K562 (cell line): ENCODE data around the gene TNNT1. TPM values are rescaled to one million over a fixed set of nuclear protein-coding genes. Genes with fewer than 3 reads are reported as not detected.
A peak's percentile ranks its signal among the peaks of the same experiment; 100 is the strongest.

Experiments
- GABPB1 ChIP-seq: sonication (generic); formaldehyde crosslinking; IDR thresholded peaks from 2 replicates; pipeline ENCODE4 v1.8.0; 2022; ENCODE audit warnings: mild to moderate bottlenecking, missing genetic modification reagents
- MAFG ChIP-seq: fragments of 450-650 bp; conservative IDR thresholded peaks from 2 replicates; pipeline ENCODE4 v1.6.1; 2016; ENCODE audit warnings: missing genetic modification characterization, missing compliant biosample characterization
- NFE2L1 ChIP-seq: fragments of 450-650 bp; IDR thresholded peaks from 2 replicates; pipeline ENCODE4 v1.6.1; 2016; ENCODE audit warnings: missing genetic modification characterization, low read depth, mild to moderate bottlenecking, missing compliant biosample characterization, moderate library complexity, borderline replicate concordance
- POLR2A ChIP-seq: fragments of 450-650 bp; conservative IDR thresholded peaks from 2 replicates; pipeline ENCODE4 v1.6.1; 2016
- TGIF2 ChIP-seq: sonication (generic); formaldehyde crosslinking; IDR thresholded peaks from 2 replicates; pipeline ENCODE4 v1.8.1; 2022; ENCODE audit warnings: mild to moderate bottlenecking, missing genetic modification reagents, moderate library complexity
- ZBTB7A ChIP-seq: IDR thresholded peaks from 2 replicates; pipeline ENCODE4 v1.6.1; 2011; ENCODE audit warnings: low read depth, mild to moderate bottlenecking, low read length, moderate library complexity, borderline replicate concordance; ENCODE audit not compliant: control insufficient read depth
- ZNF707 ChIP-seq: fragments of 250-450 bp; sonication (Bioruptor Pico); conservative IDR thresholded peaks from 2 replicates; pipeline ENCODE4 v1.8.0; 2022; ENCODE audit warnings: inconsistent platforms, mild to moderate bottlenecking, moderate library complexity
- polyA plus RNA-seq, 8 experiments: library from polyadenylated mRNA; depleted of rRNA in 4 of 8; stranded (reverse) in 5 of 8; unstranded in 3 of 8; fragments of >200 nt; fragmentation: Nextera tagmentation in 2 of 8; fragmentation: Illumina TruSeq in 1 of 8; extraction: Ambion mirVana in 2 of 8; extraction: Trizol in 1 of 8; gene quantifications; 2 replicates each; pipeline versions ENCODE4 v1.2.1 to v1.2.3, GENCODE V29; 2011 to 2014; ENCODE audit warnings: inconsistent platforms in 1 of 8, missing spikeins in 1 of 8
- total RNA-seq, 7 experiments: library from RNA; depleted of rRNA in 6 of 7; stranded (reverse); fragments of >200 nt in 6 of 7; fragmentation: Illumina TruSeq in 2 of 7; extraction: Trizol in 2 of 7; gene quantifications; 2 replicates each; pipeline versions ENCODE4 v1.2.1 to v1.2.3, GENCODE V29; 2011 to 2021; ENCODE audit warnings: low replicate concordance in 1 of 7
- TF ChIP-seq, protein P1 (sequence below): fragments of 250-450 bp; sonication (Bioruptor Pico); IDR thresholded peaks from 2 replicates; pipeline ENCODE4 v1.4.0; 2020
- TF ChIP-seq, protein P2 (sequence below): fragments of 450-650 bp; IDR thresholded peaks from 2 replicates; pipeline ENCODE4 v1.6.1; 2016; ENCODE audit warnings: borderline replicate concordance
- TF ChIP-seq, protein P3 (sequence below): sonication (generic); formaldehyde crosslinking; IDR thresholded peaks from 2 replicates; pipeline ENCODE4 v1.8.0; 2022; ENCODE audit warnings: mild to moderate bottlenecking, low read depth, missing genetic modification reagents
- TF ChIP-seq, protein P4 (sequence below): IDR thresholded peaks from 2 replicates; pipeline ENCODE4 v1.6.1; 2011; ENCODE audit not compliant: insufficient read length; ENCODE audit errors: extremely low read depth
- TF ChIP-seq, protein P5 (sequence below): fragments of 200-800 bp; sonication (Bioruptor generic); IDR thresholded peaks from 2 replicates; pipeline ENCODE4 v1.6.1; 2017; ENCODE audit warnings: missing genetic modification characterization, missing compliant biosample characterization
- TF ChIP-seq, protein P6 (sequence below): fragments of 450-650 bp; IDR thresholded peaks from 2 replicates; pipeline ENCODE4 v1.6.1; 2016; ENCODE audit warnings: missing biosample characterization, missing genetic modification characterization

The TNNT1 gene
- total and polyA plus RNA-seq, 9 of the 15 experiments (the other 6 are each of a cell fraction or from before 2014, with no cell fraction given), result 31.8 to 390 (median 227) TPM

DNA sequence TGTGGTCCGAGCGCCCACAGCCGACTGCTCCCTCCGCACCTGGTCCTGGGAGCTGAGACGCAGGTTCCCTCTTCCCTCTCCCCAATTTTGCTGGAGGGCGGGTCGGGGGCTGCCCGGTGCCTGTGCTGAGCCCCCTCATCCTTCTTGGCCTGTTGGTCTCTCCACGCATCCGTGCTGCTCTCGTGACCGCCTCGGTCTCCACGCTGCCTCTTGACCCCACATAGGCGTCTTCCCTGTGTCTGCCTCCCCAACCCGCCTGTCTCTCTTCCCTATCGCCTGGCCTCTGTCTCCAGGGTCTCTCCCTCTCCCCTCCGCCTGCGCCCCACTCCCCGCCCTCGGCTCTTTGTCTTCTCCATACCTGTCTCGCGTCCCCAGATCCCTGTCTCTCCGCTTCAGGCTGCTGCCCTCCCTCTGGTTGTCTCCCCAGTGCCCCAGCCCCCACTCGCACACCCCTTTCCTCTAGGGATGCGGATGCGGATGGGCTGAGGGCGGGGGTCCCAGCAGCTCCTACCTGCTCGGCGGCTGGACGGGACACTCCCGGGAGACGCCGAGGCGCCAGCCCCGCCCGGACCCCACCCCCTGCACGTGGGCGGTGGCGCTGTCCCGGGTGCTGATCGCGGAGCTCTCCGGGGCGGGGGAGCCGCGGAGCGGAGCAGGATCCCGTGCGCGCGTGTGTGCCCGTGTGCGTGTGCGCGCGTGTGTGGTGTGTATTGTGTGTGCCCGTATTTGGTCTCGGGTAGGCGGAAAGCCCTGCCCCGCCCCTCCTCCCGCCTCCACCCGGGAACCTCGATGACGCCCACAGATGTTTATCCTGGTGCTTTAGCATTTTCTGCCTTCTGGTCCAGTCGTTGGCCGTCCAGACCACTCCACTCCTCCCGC is 30.8 kb upstream of the TNNT1 start, which contains the start of gene SYT5 (continued):
- TF ChIP-seq, protein P1, sequence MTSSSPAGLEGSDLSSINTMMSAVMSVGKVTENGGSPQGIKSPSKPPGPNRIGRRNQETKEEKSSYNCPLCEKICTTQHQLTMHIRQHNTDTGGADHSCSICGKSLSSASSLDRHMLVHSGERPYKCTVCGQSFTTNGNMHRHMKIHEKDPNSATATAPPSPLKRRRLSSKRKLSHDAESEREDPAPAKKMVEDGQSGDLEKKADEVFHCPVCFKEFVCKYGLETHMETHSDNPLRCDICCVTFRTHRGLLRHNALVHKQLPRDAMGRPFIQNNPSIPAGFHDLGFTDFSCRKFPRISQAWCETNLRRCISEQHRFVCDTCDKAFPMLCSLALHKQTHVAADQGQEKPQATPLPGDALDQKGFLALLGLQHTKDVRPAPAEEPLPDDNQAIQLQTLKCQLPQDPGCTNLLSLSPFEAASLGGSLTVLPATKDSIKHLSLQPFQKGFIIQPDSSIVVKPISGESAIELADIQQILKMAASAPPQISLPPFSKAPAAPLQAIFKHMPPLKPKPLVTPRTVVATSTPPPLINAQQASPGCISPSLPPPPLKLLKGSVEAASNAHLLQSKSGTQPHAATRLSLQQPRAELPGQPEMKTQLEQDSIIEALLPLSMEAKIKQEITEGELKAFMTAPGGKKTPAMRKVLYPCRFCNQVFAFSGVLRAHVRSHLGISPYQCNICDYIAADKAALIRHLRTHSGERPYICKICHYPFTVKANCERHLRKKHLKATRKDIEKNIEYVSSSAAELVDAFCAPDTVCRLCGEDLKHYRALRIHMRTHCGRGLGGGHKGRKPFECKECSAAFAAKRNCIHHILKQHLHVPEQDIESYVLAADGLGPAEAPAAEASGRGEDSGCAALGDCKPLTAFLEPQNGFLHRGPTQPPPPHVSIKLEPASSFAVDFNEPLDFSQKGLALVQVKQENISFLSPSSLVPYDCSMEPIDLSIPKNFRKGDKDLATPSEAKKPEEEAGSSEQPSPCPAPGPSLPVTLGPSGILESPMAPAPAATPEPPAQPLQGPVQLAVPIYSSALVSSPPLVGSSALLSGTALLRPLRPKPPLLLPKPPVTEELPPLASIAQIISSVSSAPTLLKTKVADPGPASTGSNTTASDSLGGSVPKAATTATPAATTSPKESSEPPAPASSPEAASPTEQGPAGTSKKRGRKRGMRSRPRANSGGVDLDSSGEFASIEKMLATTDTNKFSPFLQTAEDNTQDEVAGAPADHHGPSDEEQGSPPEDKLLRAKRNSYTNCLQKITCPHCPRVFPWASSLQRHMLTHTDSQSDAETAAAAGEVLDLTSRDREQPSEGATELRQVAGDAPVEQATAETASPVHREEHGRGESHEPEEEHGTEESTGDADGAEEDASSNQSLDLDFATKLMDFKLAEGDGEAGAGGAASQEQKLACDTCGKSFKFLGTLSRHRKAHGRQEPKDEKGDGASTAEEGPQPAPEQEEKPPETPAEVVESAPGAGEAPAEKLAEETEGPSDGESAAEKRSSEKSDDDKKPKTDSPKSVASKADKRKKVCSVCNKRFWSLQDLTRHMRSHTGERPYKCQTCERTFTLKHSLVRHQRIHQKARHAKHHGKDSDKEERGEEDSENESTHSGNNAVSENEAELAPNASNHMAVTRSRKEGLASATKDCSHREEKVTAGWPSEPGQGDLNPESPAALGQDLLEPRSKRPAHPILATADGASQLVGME (CRISPR knock-in tag), result no peak
- TF ChIP-seq, protein P2, sequence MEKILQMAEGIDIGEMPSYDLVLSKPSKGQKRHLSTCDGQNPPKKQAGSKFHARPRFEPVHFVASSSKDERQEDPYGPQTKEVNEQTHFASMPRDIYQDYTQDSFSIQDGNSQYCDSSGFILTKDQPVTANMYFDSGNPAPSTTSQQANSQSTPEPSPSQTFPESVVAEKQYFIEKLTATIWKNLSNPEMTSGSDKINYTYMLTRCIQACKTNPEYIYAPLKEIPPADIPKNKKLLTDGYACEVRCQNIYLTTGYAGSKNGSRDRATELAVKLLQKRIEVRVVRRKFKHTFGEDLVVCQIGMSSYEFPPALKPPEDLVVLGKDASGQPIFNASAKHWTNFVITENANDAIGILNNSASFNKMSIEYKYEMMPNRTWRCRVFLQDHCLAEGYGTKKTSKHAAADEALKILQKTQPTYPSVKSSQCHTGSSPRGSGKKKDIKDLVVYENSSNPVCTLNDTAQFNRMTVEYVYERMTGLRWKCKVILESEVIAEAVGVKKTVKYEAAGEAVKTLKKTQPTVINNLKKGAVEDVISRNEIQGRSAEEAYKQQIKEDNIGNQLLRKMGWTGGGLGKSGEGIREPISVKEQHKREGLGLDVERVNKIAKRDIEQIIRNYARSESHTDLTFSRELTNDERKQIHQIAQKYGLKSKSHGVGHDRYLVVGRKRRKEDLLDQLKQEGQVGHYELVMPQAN, result peak; percentile 97
- TF ChIP-seq POLR2A (no peak), TGIF2 (peak; percentile 88), GABPB1 (CRISPR knock-in tag) (peak; percentile 35; the same call in 1 of the 2 replicates), MAFG (tag) (no peak), NFE2L1 (tag) (no peak), ZNF707 (CRISPR knock-in tag) (no peak), ZBTB7A (0 out of 2 replicates have a peak, but pooled peaks have one; percentile 45)
- TF ChIP-seq, protein P3, sequence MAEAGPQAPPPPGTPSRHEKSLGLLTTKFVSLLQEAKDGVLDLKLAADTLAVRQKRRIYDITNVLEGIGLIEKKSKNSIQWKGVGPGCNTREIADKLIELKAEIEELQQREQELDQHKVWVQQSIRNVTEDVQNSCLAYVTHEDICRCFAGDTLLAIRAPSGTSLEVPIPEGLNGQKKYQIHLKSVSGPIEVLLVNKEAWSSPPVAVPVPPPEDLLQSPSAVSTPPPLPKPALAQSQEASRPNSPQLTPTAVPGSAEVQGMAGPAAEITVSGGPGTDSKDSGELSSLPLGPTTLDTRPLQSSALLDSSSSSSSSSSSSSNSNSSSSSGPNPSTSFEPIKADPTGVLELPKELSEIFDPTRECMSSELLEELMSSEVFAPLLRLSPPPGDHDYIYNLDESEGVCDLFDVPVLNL (CRISPR knock-in tag), result peak; percentile 83; the same call in 1 of the 2 replicates
- TF ChIP-seq, protein P4, sequence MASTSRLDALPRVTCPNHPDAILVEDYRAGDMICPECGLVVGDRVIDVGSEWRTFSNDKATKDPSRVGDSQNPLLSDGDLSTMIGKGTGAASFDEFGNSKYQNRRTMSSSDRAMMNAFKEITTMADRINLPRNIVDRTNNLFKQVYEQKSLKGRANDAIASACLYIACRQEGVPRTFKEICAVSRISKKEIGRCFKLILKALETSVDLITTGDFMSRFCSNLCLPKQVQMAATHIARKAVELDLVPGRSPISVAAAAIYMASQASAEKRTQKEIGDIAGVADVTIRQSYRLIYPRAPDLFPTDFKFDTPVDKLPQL, result no peak
- TF ChIP-seq, protein P5, sequence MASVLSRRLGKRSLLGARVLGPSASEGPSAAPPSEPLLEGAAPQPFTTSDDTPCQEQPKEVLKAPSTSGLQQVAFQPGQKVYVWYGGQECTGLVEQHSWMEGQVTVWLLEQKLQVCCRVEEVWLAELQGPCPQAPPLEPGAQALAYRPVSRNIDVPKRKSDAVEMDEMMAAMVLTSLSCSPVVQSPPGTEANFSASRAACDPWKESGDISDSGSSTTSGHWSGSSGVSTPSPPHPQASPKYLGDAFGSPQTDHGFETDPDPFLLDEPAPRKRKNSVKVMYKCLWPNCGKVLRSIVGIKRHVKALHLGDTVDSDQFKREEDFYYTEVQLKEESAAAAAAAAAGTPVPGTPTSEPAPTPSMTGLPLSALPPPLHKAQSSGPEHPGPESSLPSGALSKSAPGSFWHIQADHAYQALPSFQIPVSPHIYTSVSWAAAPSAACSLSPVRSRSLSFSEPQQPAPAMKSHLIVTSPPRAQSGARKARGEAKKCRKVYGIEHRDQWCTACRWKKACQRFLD, result peak; percentile 2; the same call in 1 of the 2 replicates
- TF ChIP-seq, protein P6, sequence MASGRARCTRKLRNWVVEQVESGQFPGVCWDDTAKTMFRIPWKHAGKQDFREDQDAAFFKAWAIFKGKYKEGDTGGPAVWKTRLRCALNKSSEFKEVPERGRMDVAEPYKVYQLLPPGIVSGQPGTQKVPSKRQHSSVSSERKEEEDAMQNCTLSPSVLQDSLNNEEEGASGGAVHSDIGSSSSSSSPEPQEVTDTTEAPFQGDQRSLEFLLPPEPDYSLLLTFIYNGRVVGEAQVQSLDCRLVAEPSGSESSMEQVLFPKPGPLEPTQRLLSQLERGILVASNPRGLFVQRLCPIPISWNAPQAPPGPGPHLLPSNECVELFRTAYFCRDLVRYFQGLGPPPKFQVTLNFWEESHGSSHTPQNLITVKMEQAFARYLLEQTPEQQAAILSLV (tag), result no peak
